NCI-H1105 treated with DMSO at 0.1 percent for 48 hours (cell line): ENCODE measurements around the gene ST14.
"Not testable (repeated sequence)": the region's sequence is repeated elsewhere in the genome, so short reads cannot be mapped to it uniquely, and the experiment has no call there.

Experiments
- DNase-seq: peaks from one replicate; lab custom pipeline; 2025; lab: John Stamatoyannopoulos, UW

ST14 gene

GRCh38 chr11:130234315-130234714 is 74.7 kb downstream of the ST14 start:
- DNase-seq: no peak

DNA sequence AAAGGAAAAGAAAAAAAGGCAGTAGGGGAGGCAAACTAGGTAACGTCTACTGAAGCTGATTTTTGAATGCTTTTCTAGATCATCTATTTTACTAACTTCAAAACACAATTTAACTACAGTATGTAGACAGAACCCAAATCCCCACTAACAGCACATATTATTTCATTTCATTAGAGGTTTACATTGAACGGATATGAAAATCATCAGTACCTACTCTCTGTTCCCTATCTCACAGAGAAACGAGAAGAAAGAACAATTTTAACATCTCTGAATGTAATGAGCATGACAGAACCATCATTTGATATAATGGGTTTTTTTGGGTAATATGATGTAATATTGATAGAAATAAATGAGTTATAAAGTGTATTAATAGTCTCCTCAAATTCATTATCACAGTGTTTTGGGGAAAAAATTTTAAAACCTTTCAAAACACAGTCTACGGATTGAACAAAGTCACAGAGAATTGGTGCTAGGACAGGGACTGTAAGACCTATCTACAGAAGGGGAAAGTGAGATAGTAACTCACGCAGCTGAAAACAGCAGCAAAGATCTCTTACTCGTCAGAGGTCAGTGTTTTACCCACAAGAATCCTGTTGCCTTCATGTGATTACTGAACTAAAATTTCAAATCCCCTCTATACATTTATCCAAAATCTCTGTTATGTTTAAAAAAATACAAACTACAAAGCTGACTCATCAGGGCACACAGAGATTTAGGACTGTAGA is 77.9 kb downstream of the ST14 start:
- DNase-seq: no peak

DNA sequence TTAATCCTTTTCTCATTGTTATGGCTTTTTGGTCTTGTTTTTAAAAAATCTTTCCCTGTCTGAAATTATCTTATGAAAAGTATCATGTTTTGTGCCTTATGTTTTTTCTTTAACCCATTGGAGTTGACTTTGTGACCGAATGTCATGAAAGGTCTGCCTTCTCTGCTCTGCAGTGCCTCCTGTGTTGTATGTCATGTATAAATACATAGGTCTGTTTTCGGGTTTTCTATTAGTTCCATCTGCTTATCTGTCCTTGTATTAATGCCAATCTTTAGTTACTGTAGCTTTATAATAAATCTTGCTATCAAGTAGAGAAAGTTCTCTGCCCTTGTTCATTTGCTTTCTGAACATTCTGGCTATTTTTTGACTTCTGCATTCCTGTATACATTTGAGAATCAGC is 82.1 kb downstream of the ST14 start:
- DNase-seq: no peak

DNA sequence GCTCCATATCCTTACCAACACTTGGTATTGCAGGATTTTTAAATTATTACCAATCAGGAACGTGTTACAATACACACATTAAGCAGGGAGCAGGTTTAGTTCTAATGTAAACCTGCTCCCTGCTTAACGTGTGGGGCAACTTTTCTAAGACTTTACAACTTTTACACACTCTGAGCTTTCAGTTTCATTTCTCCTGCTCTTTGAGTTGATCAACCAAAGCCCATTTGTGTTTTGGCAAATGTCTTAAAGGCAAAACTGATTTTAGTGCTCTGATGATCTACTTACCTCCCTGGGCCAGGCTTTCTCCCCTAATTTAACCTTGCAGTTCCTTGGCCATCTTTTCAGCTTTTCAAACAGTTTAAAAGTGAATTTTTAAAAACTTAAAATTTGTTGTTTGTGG is 84.2 kb downstream of the ST14 start:
- DNase-seq: no peak

DNA sequence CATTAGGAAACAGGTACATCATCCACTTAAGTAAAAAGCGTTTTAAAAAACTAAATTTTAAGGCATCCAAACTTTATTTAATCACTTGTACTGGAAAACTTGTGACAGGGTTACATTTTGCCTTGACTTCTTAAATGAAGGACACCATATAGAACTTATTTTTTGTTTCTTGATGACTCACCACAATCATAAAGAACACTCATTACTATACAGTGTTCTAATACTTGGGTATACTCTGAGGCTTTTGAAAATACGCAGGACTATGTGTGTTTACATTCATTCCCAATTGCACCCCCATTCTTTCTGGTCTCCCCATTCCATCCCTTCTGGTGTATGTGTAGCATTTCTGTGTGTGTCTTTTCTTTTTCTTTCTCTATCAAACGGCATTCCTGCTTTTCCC is 85.3 kb downstream of the ST14 start:
- no peak for DNase-seq

- DNase-seq: not testable (repeated sequence)
These were observed 85.8 kb downstream of the ST14 start for GRCh38 chr11:130245375-130245774.

GRCh38 chr11:130246270-130246669 is 86.7 kb downstream of the ST14 start:
- no peak for DNase-seq

DNA sequence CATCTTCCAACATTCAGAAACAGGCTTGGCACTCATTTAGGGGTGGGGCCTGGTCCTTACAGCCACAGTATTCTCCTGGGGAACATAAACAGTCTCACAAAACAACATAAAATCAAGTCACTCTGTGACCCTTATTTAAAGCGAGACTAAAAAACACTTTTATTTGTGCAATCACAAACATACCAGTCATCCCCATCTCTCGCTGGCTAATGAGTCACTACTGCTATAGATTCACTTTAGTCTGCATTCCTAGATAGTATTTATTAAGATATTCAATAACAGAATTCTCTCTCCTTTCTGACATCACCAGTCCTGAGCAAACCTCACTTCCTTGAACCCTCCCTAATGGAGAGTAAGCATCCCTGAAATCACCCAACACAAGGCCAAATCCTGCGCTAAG is 87.2 kb downstream of the ST14 start:
- DNase-seq: no peak

DNA sequence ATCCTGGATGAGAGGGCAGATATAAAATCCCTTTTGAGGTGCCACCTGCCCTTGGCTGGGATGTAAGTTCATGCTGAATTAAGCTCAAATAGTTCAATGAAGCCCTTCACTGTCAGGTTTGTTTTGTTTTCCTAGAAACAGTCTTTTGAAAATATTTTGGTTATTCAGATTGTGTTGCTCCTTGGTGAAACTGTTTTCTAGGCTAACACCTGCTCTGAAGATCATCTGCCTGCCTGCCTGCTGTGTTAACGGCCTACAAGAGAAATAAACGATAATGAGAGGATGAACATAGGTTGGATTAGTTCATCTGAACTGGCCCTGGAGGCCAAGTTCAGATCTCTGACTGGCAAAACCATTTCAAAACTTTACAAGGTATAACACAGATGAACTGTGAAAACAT is 87.7 kb downstream of the ST14 start:
- DNase-seq: peak; percentile 31

DNA sequence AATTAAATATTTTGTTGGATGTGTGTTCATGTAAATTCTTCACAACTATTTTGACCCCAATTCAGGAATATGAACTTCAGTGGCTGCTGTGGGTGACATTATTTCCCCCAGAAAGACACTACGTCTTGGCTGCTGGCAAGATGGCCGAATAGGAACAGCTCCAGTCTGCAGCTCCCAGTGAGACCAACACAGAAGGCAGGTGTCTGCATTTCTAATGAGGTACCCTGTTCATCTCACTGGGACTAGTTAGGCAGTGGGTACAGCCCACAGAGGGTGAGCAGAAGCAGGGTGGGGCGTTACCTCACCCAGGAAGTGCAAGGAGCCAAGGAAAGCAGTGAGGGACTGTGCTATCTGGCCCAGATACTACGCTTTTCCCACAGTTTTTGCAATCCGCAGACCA is 89.8 kb downstream of the ST14 start:
- no peak for DNase-seq

- not testable (repeated sequence) for DNase-seq
These were observed 90.3 kb downstream of the ST14 start for GRCh38 chr11:130249929-130250328.

- DNase-seq: not testable (repeated sequence)
These were observed 92.2 kb downstream of the ST14 start for GRCh38 chr11:130251763-130252162.
